HG03108 (cell line): ENCODE data around the gene LYPD5.
A peak's percentile ranks its signal among the peaks of the same experiment; 100 is the strongest.

Source experiments
- ATAC-seq: cut with Tn5 transposase; IDR thresholded peaks from one replicate; pipeline ENCODE4 v1.9.1; 2021; ENCODE audit warnings: moderate library complexity; ENCODE audit not compliant: unreplicated experiment

Gene LYPD5

GRCh38 chr19:43754503-43755255 is 47.6 kb downstream of the LYPD5 start, which contains the start of gene SMG9:
Gene SMG9, minus strand, starts transcription at chr19:43754962. Its CDS starts 4,221 bp downstream, at chr19:43750741.
- peak; percentile 51 for ATAC-seq

- ATAC-seq: no peak
Measured at GRCh38 chr19:43754253-43754502, 48.1 kb downstream of the LYPD5 start.

- no peak for ATAC-seq
Measured at GRCh38 chr19:43752287-43752875, 49.9 kb downstream of the LYPD5 start.

GRCh38 chr19:43751466-43752220 is 50.6 kb downstream of the LYPD5 start:
- no peak for ATAC-seq

GRCh38 chr19:43749898-43750297 is 52.3 kb downstream of the LYPD5 start:
- no peak for ATAC-seq

- no peak for ATAC-seq
Measured at GRCh38 chr19:43749152-43749551, 53.1 kb downstream of the LYPD5 start.

GRCh38 chr19:43748685-43749084 is 53.6 kb downstream of the LYPD5 start:
- no peak for ATAC-seq

- ATAC-seq: no peak
Measured at GRCh38 chr19:43748205-43748594, 54.0 kb downstream of the LYPD5 start.

- ATAC-seq: no peak
Measured at GRCh38 chr19:43747557-43748204, 54.6 kb downstream of the LYPD5 start.
